GM18526 (cell line): ENCODE results near the gene KRTAP5-3.

Experiments used
- POLR2A ChIP-seq: IDR thresholded peaks from 3 replicates; pipeline ENCODE4 v1.6.1; 2011; ENCODE audit not compliant: insufficient read length; ENCODE audit errors: extremely low read depth

KRTAP5-3 gene

GRCh38 chr11:1608363-1608762 lies at the start of gene KRTAP5-3:
TSS of gene KRTAP5-3 (minus strand) at chr11:1608463. CDS start at chr11:1608385, 78 bp downstream.
- TF ChIP-seq POLR2A: no peak

- no peak for TF ChIP-seq POLR2A
Observed at GRCh38 chr11:1656670-1657069, 48.4 kb upstream of the KRTAP5-3 start.

- no peak for TF ChIP-seq POLR2A
Observed at GRCh38 chr11:1656061-1656441, 47.8 kb upstream of the KRTAP5-3 start.

- no peak for TF ChIP-seq POLR2A
Observed at GRCh38 chr11:1655168-1656060, 47.2 kb upstream of the KRTAP5-3 start.

GRCh38 chr11:1654388-1655167 lies 46.3 kb upstream of the KRTAP5-3 start:
- no peak for TF ChIP-seq POLR2A

- TF ChIP-seq POLR2A: no peak
Observed at GRCh38 chr11:1653541-1654387, 45.5 kb upstream of the KRTAP5-3 start.

GRCh38 chr11:1652771-1653540 lies 44.7 kb upstream of the KRTAP5-3 start:
- no peak for TF ChIP-seq POLR2A

GRCh38 chr11:1652442-1652770 lies 44.1 kb upstream of the KRTAP5-3 start:
- no peak for TF ChIP-seq POLR2A

- TF ChIP-seq POLR2A: no peak
Observed at GRCh38 chr11:1652026-1652425, 43.8 kb upstream of the KRTAP5-3 start.

GRCh38 chr11:1651411-1651980 lies 43.2 kb upstream of the KRTAP5-3 start:
- TF ChIP-seq POLR2A: no peak

- TF ChIP-seq POLR2A: no peak
Observed at GRCh38 chr11:1650918-1651262, 42.6 kb upstream of the KRTAP5-3 start.

GRCh38 chr11:1650034-1650917 lies 42.0 kb upstream of the KRTAP5-3 start:
- no peak for TF ChIP-seq POLR2A

- TF ChIP-seq POLR2A: no peak
Observed at GRCh38 chr11:1648653-1649420, 40.6 kb upstream of the KRTAP5-3 start.
